Endothelial cell of umbilical vein (primary cell): ENCODE measurements around the gene EHD2.

ENCODE experiments used
- POLR2AphosphoS5 ChIP-seq: IDR thresholded peaks from 2 replicates; pipeline ENCODE4 v1.6.1; 2012; ENCODE audit warnings: low read depth, mild to moderate bottlenecking, control low read depth, low read length, moderate library complexity; ENCODE audit not compliant: insufficient read depth
- TF ChIP-seq, protein P1 (sequence below), 2 donors: IDR thresholded peaks; 1 replicate in 1 of 2; 2 replicates in 1 of 2; pipeline ENCODE4 v1.5.1; 2011; ENCODE audit warnings: low read length in 2 of 2, mild to moderate bottlenecking in 2 of 2, moderate library complexity in 2 of 2, control low read depth in 1 of 2, inconsistent platforms in 1 of 2, low read depth in 1 of 2; ENCODE audit not compliant: insufficient read depth in 1 of 2; ENCODE audit errors: extremely low read depth in 1 of 2

DNA sequence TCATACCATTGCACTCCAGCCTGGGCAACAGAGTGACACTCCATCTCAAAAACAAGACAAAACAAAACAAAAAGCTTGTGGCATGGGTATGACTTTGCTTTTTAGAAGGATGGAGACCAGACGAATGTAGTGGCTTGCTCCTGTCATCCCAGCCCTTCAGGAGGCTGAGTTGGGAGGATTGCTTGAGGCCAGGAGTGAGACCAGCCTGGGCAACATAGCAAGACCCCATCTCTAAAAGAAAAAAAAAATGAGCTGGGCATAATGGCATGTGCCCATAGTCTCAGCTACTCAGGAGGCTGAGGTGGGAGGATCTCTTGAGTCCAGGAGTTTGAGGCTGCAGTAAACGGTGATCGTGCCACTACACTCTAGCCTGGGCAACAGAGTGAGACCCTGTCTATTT is 48.9 kb downstream of the EHD2 start:
- TF ChIP-seq, protein P1, sequence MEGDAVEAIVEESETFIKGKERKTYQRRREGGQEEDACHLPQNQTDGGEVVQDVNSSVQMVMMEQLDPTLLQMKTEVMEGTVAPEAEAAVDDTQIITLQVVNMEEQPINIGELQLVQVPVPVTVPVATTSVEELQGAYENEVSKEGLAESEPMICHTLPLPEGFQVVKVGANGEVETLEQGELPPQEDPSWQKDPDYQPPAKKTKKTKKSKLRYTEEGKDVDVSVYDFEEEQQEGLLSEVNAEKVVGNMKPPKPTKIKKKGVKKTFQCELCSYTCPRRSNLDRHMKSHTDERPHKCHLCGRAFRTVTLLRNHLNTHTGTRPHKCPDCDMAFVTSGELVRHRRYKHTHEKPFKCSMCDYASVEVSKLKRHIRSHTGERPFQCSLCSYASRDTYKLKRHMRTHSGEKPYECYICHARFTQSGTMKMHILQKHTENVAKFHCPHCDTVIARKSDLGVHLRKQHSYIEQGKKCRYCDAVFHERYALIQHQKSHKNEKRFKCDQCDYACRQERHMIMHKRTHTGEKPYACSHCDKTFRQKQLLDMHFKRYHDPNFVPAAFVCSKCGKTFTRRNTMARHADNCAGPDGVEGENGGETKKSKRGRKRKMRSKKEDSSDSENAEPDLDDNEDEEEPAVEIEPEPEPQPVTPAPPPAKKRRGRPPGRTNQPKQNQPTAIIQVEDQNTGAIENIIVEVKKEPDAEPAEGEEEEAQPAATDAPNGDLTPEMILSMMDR (IDR thresholded peaks at IDR 0.05; ENCODE audit: extremely low read depth in 1 of 2, insufficient read depth in 1 of 2, low read depth in 1 of 2, low read length in 2 of 2), result no peak
- TF ChIP-seq POLR2AphosphoS5, result no peak
